Calu3 (cell line): ENCODE measurements around the gene TSPAN32. TPM values are rescaled to one million over a fixed set of nuclear protein-coding genes. Genes with fewer than 3 reads are reported as not detected.

ENCODE experiments used
- BruUV-seq: library from RNA; stranded (reverse); fragments of 400-500 nt; replicated peaks from 2 replicates; lab custom pipeline; 2021; lab: Mats Ljungman, UMichigan
- CTCF ChIA-PET: fragments of 300-600 bp; sonication (Branson Sonifier 250); formaldehyde crosslinking; loops from one replicate; lab custom pipeline; 2022; ENCODE audit warnings: antibody characterized with exemption; lab: Charles Lee
- DNase-seq: peaks from one replicate; pipeline ENCODE4 v3.0.0; 2022
- H3K27ac Mint-ChIP-seq: one replicate; pipeline ENCODE4 v1.8.0; 2022; ENCODE audit warnings: mixed read lengths; ENCODE audit not compliant: unreplicated experiment
- H3K27me3 Mint-ChIP-seq: one replicate; pipeline ENCODE4 v1.8.0; 2022; ENCODE audit warnings: mixed read lengths; ENCODE audit not compliant: unreplicated experiment
- H3K36me3 Mint-ChIP-seq: one replicate; pipeline ENCODE4 v1.8.0; 2022; ENCODE audit warnings: mild to moderate bottlenecking, moderate library complexity, mixed read lengths; ENCODE audit not compliant: insufficient read depth, unreplicated experiment
- H3K4me1 Mint-ChIP-seq: one replicate; pipeline ENCODE4 v1.8.0; 2022; ENCODE audit warnings: mild to moderate bottlenecking, low read depth, mixed read lengths; ENCODE audit not compliant: unreplicated experiment
- H3K4me3 Mint-ChIP-seq: one replicate; pipeline ENCODE4 v1.8.0; 2022; ENCODE audit warnings: mild to moderate bottlenecking, low read depth, moderate library complexity, mixed read lengths; ENCODE audit not compliant: unreplicated experiment
- H3K9me3 Mint-ChIP-seq: one replicate; pipeline ENCODE4 v1.8.0; 2022; ENCODE audit warnings: low read depth, mixed read lengths; ENCODE audit not compliant: unreplicated experiment
- CTCF ChIP-seq: fragments of 200-600 bp; IDR thresholded peaks from one replicate; pipeline ENCODE4 v1.8.0; 2022; ENCODE audit warnings: antibody characterized with exemption; ENCODE audit not compliant: unreplicated experiment
- intact Hi-C: fragments of 100-400 bp; cut with micrococcal nuclease; formaldehyde crosslinking; loops from one replicate; pipeline ENCODE4 v1.10.0; 2022; ENCODE audit not compliant: unreplicated experiment
- total RNA-seq: library from RNA; stranded (reverse); gene quantifications from 2 replicates; pipeline ENCODE4 v1.2.3, GENCODE V29; 2022

Gene TSPAN32
- total RNA-seq, 1 experiment from 2014 or later: not detected

- intact Hi-C loops: no loop called here
These were observed 34.4 kb upstream of the TSPAN32 start for GRCh38 chr11:2267306-2267850.

GRCh38 chr11:2267851-2268728 is 33.7 kb upstream of the TSPAN32 start:
- no peaks in the 10 kb centered on the region for H3K9me3 Mint-ChIP-seq
- BruUV-seq: no TSS peak

More at GRCh38 chr11:2267306-2267850, 34.4 kb upstream of the TSPAN32 start:
- Mint-ChIP-seq H3K27ac (no peak overlapping the region), H3K27me3 (peaks cover 70% of the 10 kb centered on the region), H3K4me1 (no peaks in the 10 kb centered on the region), H3K36me3 (no peaks in the 10 kb centered on the region), H3K4me3 (no peak overlapping the region), H3K9me3 (no peaks in the 10 kb centered on the region)
- TF ChIP-seq CTCF: no peak
- DNase-seq: no peak
- no TSS peak for BruUV-seq
- CTCF ChIA-PET: no interaction called here

GRCh38 chr11:2268729-2269600 is 32.8 kb upstream of the TSPAN32 start:
- no peak for TF ChIP-seq CTCF
- DNase-seq: peak; percentile 66
- Mint-ChIP-seq H3K9me3 (no peaks in the 10 kb centered on the region), H3K27me3 (peaks cover 78% of the 10 kb centered on the region), H3K27ac (no peak overlapping the region), H3K36me3 (no peaks in the 10 kb centered on the region), H3K4me1 (no peaks in the 10 kb centered on the region), H3K4me3 (peak overlapping the region; percentile 71)
- intact Hi-C loops: no loop called here
- CTCF ChIA-PET: interaction anchor here (0.6 kb wide), 3 partner anchors 11 to 20 kb away, joined by 3 read pairs; no protein-coding TSS in a partner anchor
- BruUV-seq: no TSS peak

More at GRCh38 chr11:2267851-2268728, 33.7 kb upstream of the TSPAN32 start:
- intact Hi-C loops: no loop called here
- no peak for DNase-seq
- TF ChIP-seq CTCF: no peak
- no peaks in the 10 kb centered on the region for H3K36me3 Mint-ChIP-seq
- H3K27ac Mint-ChIP-seq: no peak overlapping the region
- H3K27me3 Mint-ChIP-seq: peaks cover 72% of the 10 kb centered on the region
- H3K4me1 Mint-ChIP-seq: no peaks in the 10 kb centered on the region
- CTCF ChIA-PET: interaction anchor here (0.6 kb wide), 2 partner anchors 11 to 17 kb away, joined by 3 read pairs; no protein-coding TSS in a partner anchor
- peak overlapping the region; percentile 71 for H3K4me3 Mint-ChIP-seq
